Choroid plexus epithelial cell (primary cell): ENCODE results near the gene OR4F6.
"Not testable (repeated sequence)": the region's sequence is repeated elsewhere in the genome, so short reads cannot be mapped to it uniquely, and the experiment has no call there.

Experiments used
- DNase-seq: peaks from one replicate; pipeline ENCODE4 v3.0.0-alpha.2; 2010; ENCODE audit warnings: low read depth
- H3K4me3 ChIP-seq: 2 replicates; pipeline ENCODE4 v1.5.1; 2011; ENCODE audit warnings: low read depth, mild to moderate bottlenecking, control low read depth, low read length, moderate library complexity
- CTCF ChIP-seq: conservative IDR thresholded peaks from 2 replicates; pipeline ENCODE4 v1.5.1; 2011; ENCODE audit warnings: low read depth, mild to moderate bottlenecking, control low read depth, inconsistent platforms, low read length, moderate library complexity

The OR4F6 gene

GRCh38 chr15:101803209-101803608, at the start of gene OR4F6:
Gene OR4F6, plus strand, starts transcription at chr15:101803509. Its CDS starts 2,211 bp downstream, at chr15:101805720.
- DNase-seq, result no peak
- no peak for TF ChIP-seq CTCF
- H3K4me3 ChIP-seq, result no peak within 1 kb of the TSS

GRCh38 chr15:101764669-101765339, 38.5 kb upstream of the OR4F6 start:
- not testable (repeated sequence) for DNase-seq

GRCh38 chr15:101765340-101765671, 38.0 kb upstream of the OR4F6 start:
- H3K4me3 ChIP-seq, DNase-seq: not testable (repeated sequence)

More at GRCh38 chr15:101764669-101765339, 38.5 kb upstream of the OR4F6 start:
- not testable (repeated sequence) for H3K4me3 ChIP-seq

- no peak for DNase-seq
- TF ChIP-seq CTCF, result no peak
- no peak overlapping the region for H3K4me3 ChIP-seq
Observed at GRCh38 chr15:101765772-101766456, 37.4 kb upstream of the OR4F6 start.

- H3K4me3 ChIP-seq, DNase-seq: not testable (repeated sequence)
Observed at GRCh38 chr15:101767083-101767640, 36.1 kb upstream of the OR4F6 start.

- no peak for DNase-seq
- no peak overlapping the region for H3K4me3 ChIP-seq
- TF ChIP-seq CTCF, result no peak
Observed at GRCh38 chr15:101772921-101773320, 30.4 kb upstream of the OR4F6 start.

GRCh38 chr15:101773496-101774100, 29.7 kb upstream of the OR4F6 start:
- no peak overlapping the region for H3K4me3 ChIP-seq
- peak; percentile 9 for DNase-seq
- peak; percentile 50 for TF ChIP-seq CTCF

- no peak for TF ChIP-seq CTCF
- H3K4me3 ChIP-seq, result no peak overlapping the region
- DNase-seq, result no peak
Observed at GRCh38 chr15:101775136-101775535, 28.2 kb upstream of the OR4F6 start.

- not testable (repeated sequence) for DNase-seq, H3K4me3 ChIP-seq
Observed at GRCh38 chr15:101778576-101778975, 24.7 kb upstream of the OR4F6 start.

GRCh38 chr15:101780225-101780624, 23.1 kb upstream of the OR4F6 start:
- not testable (repeated sequence) for H3K4me3 ChIP-seq
- peak; percentile 30 for DNase-seq
